LNCAP (cell line): ENCODE data around the gene TNNI3.

Experiments
- TF ChIP-seq, protein P1 (sequence below): fragments of 450-650 bp; IDR thresholded peaks from 2 replicates; pipeline ENCODE4 v1.5.1; 2017; ENCODE audit warnings: mild to moderate bottlenecking

TNNI3 gene

GRCh38 chr19:55109527-55110291, 47.8 kb downstream of the TNNI3 start:
- TF ChIP-seq, protein P1, sequence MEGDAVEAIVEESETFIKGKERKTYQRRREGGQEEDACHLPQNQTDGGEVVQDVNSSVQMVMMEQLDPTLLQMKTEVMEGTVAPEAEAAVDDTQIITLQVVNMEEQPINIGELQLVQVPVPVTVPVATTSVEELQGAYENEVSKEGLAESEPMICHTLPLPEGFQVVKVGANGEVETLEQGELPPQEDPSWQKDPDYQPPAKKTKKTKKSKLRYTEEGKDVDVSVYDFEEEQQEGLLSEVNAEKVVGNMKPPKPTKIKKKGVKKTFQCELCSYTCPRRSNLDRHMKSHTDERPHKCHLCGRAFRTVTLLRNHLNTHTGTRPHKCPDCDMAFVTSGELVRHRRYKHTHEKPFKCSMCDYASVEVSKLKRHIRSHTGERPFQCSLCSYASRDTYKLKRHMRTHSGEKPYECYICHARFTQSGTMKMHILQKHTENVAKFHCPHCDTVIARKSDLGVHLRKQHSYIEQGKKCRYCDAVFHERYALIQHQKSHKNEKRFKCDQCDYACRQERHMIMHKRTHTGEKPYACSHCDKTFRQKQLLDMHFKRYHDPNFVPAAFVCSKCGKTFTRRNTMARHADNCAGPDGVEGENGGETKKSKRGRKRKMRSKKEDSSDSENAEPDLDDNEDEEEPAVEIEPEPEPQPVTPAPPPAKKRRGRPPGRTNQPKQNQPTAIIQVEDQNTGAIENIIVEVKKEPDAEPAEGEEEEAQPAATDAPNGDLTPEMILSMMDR: no peak

GRCh38 chr19:55106591-55106990, 50.9 kb downstream of the TNNI3 start:
- TF ChIP-seq, protein P1: no peak

DNA sequence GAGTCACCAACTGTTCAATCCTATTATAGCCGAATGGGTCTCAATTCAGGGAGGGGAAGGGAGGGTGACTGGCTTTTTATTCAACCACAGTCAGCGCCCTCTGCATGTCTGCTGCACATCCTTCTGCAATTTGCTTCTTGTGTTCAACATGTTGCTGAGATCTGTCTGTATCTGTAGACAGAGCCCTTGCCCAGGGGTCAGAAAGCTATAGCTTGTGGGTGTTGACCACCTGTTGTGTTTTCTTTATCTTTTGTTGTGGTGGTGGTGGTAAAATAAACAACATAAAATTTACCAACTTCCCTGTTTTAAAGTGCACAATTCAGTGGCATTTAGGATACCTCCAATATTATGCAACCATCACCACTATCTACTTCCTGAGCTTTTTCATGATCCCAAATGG, 52.3 kb downstream of the TNNI3 start:
- TF ChIP-seq, protein P1: no peak

DNA sequence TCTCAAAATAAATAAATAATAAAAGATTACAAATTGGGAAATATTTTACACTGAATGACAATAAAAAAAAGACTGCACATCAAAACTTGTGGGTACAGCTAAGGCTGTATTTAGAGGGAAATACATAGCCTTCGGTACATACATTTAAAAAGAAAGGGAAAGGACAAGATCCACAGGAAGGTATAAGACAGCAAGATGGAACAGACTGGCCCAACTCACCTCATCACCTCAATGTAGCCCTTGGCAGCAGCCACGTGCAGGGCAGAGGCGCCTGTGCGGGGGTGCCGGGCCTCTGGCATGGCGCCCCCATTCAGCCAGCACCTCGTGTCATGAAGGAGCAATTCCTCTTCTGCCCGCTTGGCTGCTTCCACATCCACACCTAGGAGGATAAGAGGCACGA, 54.3 kb downstream of the TNNI3 start:
- TF ChIP-seq, protein P1: no peak
